IPS DF 6.9 (cell line): ENCODE measurements around the gene GALNTL6.
A peak's percentile ranks its signal among the peaks of the same experiment; 100 is the strongest.

Source experiments
- DNase-seq: peaks from one replicate; pipeline ENCODE4 v3.0.0-alpha.2; 2013; ENCODE audit warnings: low read depth, low spot score
- H3K27ac ChIP-seq: one replicate; pipeline ENCODE4 v1.5.1; 2013; ENCODE audit warnings: low read length, control low read depth
- H3K27me3 ChIP-seq: 2 replicates; pipeline ENCODE4 v1.6.1; 2013; ENCODE audit warnings: mild to moderate bottlenecking, low read length; ENCODE audit not compliant: control insufficient read depth, insufficient read depth
- H3K36me3 ChIP-seq: 2 replicates; pipeline ENCODE4 v1.6.1; 2013; ENCODE audit warnings: low read length; ENCODE audit not compliant: control insufficient read depth, insufficient read depth
- H3K4me1 ChIP-seq: 2 replicates; pipeline ENCODE4 v1.6.1; 2013; ENCODE audit warnings: low read length; ENCODE audit not compliant: control insufficient read depth, insufficient read depth
- H3K4me3 ChIP-seq: 2 replicates; pipeline ENCODE4 v1.5.1; 2013; ENCODE audit warnings: mild to moderate bottlenecking, low read length
- H3K9me3 ChIP-seq: 2 replicates; pipeline ENCODE4 v1.6.1; 2013; ENCODE audit warnings: low read length, inconsistent platforms; ENCODE audit not compliant: control insufficient read depth, insufficient read depth
- WGBS: extraction: QIAGEN DNeasy Blood & Tissue Kit; methylation state at CpG from one replicate; pipeline ENCODE4 v1.1.7; 2013; ENCODE audit warnings: mixed read lengths, missing lambda C conversion rate; ENCODE audit not compliant: insufficient read length, insufficient coverage; 5-methylcytosine and 5-hydroxymethylcytosine counted together

Gene GALNTL6

DNA sequence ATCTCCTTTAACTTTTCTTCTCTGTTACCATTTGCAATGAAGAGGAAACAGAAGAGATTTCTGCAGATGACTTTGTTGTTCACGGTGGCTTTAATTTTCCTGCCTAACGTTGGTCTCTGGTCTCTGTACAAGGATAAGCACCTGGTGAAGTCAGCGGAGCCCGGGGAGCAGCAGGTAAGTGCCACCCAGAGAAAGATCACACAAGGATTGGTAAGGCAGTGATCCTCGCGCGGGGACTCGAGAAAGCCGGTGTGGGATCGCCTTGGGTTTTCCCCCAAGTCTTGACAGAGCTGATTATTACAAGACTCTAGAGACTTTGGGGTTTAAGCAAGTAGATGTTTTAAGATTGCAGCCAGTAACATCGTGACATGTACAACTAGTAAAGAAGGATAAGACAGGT lies 1.3 kb downstream of the GALNTL6 start:
- H3K9me3 ChIP-seq = no peaks in the 10 kb centered on the region
- H3K4me3 ChIP-seq = no peak overlapping the region
- DNase-seq = no peak
- WGBS = no CpG with 5 or more reads among the region's 11 CpGs
- peaks cover 2% of the 10 kb centered on the region; the same call in 1 of the 2 replicates for H3K4me1 ChIP-seq
- no peaks in the 10 kb centered on the region for H3K36me3 ChIP-seq
- H3K27me3 ChIP-seq = peaks cover 22% of the 10 kb centered on the region
- H3K27ac ChIP-seq = no peak overlapping the region

DNA sequence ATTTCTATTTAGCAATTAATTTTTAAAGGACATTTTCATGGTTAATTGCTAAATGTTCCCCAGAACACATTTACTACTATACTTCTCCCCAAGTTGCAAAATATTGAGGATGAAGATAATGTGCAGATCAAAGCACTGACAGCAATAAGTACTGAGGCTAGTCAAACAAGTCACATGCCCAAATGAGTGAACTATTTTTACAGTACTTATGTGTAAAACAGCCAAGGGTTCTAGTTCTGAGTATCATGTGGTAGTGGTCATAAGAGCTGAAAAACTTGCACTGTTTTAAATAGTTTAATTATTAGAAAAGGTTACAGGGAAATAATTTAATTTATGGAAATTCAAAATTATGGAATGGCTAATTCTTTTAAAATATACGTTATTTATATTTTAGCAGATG lies 3.8 kb downstream of the GALNTL6 start:
- Histone ChIP-seq H3K9me3 (no peaks in the 10 kb centered on the region), H3K4me1 (peaks cover 2% of the 10 kb centered on the region; the same call in 1 of the 2 replicates), H3K4me3 (no peak overlapping the region), H3K36me3 (no peaks in the 10 kb centered on the region), H3K27ac (no peak overlapping the region), H3K27me3 (peaks cover 22% of the 10 kb centered on the region)
- no CpG with 5 or more reads among the region's 1 CpG for WGBS
- no peak for DNase-seq

DNA sequence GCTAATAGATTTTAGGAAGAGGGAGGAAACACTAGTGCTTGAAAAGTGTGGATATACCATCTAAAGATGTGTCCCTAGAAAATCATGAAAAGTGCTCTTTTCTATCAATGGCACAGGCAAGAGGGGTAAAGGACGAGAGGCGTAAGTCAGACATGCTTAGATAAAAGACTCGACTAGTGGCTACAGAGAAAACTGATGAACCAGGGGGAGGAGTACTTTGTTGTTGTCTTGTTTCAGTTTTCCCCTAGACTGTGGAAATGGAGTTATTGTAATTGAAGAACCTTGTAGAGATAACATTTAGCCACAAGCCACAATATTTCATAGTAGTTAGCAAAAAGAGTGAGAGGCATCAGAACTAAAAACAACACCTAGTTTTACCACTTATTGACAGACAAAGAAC lies 21.4 kb downstream of the GALNTL6 start:
- no peak overlapping the region for H3K27ac ChIP-seq
- H3K4me1 ChIP-seq = no peaks in the 10 kb centered on the region
- no peaks in the 10 kb centered on the region for H3K9me3 ChIP-seq
- no peaks in the 10 kb centered on the region for H3K36me3 ChIP-seq
- no CpG with 5 or more reads among the region's 3 CpGs for WGBS
- no peak for DNase-seq
- no peaks in the 10 kb centered on the region for H3K27me3 ChIP-seq
- no peak overlapping the region for H3K4me3 ChIP-seq

DNA sequence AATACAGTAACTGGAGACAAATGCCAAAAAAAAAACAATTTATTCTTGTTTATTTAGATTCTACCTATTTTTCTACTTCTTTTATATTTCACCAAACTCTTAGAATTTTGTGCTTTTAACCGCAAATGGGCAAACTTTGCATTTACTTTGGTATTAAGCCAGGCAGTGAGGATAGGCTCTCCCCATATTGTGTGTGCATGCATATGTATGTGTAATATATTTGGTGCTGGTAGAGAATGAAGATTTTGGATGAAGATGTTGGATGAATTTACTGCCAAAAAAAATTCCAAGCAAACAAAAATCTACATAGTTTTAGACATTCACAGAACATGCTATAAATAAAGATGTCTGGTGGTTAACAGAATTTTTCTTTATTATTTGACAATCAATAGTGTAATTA lies 30.3 kb downstream of the GALNTL6 start:
- Histone ChIP-seq H3K9me3 (no peaks in the 10 kb centered on the region), H3K36me3 (no peaks in the 10 kb centered on the region), H3K27ac (no peak overlapping the region), H3K4me3 (no peak overlapping the region), H3K4me1 (no peaks in the 10 kb centered on the region), H3K27me3 (no peaks in the 10 kb centered on the region)
- DNase-seq = no peak
- WGBS = no CpG with 5 or more reads among the region's 1 CpG

DNA sequence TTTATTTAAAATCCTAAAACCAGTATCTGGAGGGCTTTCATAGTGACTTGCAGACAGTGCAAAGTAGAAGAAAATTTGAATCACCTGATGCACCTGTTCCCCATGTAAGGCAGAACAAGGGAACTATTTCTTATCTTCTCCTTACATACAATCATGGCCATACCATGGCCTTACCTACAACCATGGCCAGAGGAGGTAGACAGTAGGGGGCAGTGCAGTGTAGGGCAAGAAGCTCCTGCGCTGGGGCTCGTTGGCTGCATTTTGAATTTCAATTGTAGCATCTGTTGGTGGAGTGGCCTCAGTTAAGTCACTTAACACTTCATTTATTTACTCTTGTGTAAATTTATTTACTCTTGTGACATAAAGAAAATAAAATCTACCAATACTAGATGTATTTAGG lies 33.0 kb downstream of the GALNTL6 start:
- no peaks in the 10 kb centered on the region for H3K4me1 ChIP-seq
- WGBS = no CpG with 5 or more reads among the region's 2 CpGs
- no peak overlapping the region for H3K27ac ChIP-seq
- H3K36me3 ChIP-seq = no peaks in the 10 kb centered on the region
- H3K27me3 ChIP-seq = no peaks in the 10 kb centered on the region
- H3K4me3 ChIP-seq = no peak overlapping the region
- DNase-seq = peak; percentile 35
- no peaks in the 10 kb centered on the region for H3K9me3 ChIP-seq

DNA sequence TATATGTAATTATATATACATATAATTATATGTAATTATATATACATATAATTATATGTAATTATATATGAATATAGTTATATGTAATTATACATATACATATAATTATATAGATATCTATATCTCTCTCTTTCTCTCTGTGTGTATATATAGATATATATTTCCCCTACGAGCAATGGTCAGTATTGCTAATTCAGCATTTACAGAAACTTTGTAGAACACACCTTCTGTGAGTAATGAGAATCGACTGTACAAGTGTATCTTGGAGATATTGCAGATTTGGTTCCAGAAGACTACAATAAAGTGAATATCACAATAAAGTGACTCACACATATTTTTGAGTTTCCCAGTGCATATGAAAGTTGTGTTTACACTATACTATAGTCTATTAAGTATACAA lies 33.7 kb downstream of the GALNTL6 start:
- H3K4me3 ChIP-seq = no peak overlapping the region
- H3K36me3 ChIP-seq = no peaks in the 10 kb centered on the region
- no peak overlapping the region for H3K27ac ChIP-seq
- no peaks in the 10 kb centered on the region for H3K4me1 ChIP-seq
- no peaks in the 10 kb centered on the region for H3K9me3 ChIP-seq
- H3K27me3 ChIP-seq = no peaks in the 10 kb centered on the region
- no peak for DNase-seq
- WGBS = no CpG with 5 or more reads among the region's 2 CpGs

DNA sequence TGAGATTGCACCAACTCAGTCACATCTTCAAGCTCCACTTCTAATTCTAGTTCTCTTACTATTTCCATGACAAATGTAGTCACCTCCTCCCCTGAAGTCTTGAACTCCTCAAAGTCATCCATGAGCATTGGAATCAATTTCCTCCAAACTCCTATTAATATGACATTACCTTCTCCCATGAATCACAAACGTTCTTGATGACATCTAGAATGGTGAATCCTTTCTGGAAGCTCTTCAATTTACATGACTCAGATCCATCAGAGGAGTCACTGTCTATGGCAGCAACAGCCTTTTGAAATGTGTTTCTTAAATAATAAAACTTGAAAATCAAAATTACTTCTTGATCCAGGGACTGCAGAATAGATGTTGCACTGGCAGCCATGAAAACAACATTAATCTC lies 34.5 kb downstream of the GALNTL6 start:
- no CpG with 5 or more reads among the region's 1 CpG for WGBS
- no peaks in the 10 kb centered on the region for H3K36me3 ChIP-seq
- H3K9me3 ChIP-seq = no peaks in the 10 kb centered on the region
- no peak overlapping the region for H3K27ac ChIP-seq
- no peak overlapping the region for H3K4me3 ChIP-seq
- DNase-seq = no peak
- H3K27me3 ChIP-seq = no peaks in the 10 kb centered on the region
- no peaks in the 10 kb centered on the region for H3K4me1 ChIP-seq

DNA sequence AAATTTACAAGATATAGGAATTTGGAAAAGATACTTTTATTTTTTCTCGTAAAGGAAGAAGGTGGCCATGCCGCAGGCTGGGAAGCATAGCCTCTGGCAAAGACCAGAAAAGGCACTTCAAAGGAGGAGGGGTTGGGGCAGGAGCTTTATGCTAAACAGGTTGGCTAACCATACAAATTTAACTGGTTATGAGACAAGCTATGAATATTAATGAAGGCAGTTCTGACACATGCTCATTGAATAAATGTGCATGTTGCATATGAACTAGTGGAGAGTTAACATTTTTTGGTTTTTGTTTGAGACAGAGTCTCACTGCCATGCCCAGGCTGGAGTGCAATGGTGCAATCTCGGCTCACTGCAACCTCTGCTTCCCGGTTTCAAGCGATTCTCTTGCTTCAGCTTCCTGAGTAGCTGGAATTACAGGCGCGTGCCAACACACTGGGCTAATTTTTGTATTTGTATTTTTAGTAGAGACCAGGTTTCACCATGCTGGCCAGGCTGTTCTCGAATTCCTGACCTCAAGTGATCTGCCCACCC lies 36.5 kb downstream of the GALNTL6 start:
- Histone ChIP-seq H3K36me3 (no peaks in the 10 kb centered on the region), H3K4me3 (no peak overlapping the region), H3K27me3 (no peaks in the 10 kb centered on the region), H3K4me1 (no peaks in the 10 kb centered on the region), H3K27ac (no peak overlapping the region), H3K9me3 (no peaks in the 10 kb centered on the region)
- DNase-seq = no peak
- no CpG with 5 or more reads among the region's 8 CpGs for WGBS

DNA sequence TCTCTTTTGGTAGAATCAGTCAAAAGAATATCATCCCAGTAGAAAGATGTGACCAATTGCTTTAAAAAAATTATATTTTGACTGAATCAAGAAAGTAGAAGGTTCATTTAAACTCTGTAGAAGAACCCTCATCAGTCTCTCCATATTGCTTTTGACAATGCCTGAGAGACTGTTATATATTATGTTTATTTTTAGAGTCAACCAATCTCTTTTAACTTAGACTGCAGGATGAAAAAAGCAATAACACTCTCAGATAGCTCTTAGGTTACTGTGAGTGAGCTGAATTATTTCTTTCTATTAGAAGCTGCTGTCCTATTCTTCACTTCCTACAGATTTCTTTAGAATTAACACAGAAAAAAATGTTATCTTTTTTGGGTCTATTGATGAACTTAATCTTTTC lies 38.1 kb downstream of the GALNTL6 start:
- Histone ChIP-seq H3K27me3 (no peaks in the 10 kb centered on the region), H3K4me3 (no peak overlapping the region), H3K4me1 (no peaks in the 10 kb centered on the region), H3K9me3 (no peaks in the 10 kb centered on the region), H3K27ac (no peak overlapping the region), H3K36me3 (no peaks in the 10 kb centered on the region)
- no peak for DNase-seq

DNA sequence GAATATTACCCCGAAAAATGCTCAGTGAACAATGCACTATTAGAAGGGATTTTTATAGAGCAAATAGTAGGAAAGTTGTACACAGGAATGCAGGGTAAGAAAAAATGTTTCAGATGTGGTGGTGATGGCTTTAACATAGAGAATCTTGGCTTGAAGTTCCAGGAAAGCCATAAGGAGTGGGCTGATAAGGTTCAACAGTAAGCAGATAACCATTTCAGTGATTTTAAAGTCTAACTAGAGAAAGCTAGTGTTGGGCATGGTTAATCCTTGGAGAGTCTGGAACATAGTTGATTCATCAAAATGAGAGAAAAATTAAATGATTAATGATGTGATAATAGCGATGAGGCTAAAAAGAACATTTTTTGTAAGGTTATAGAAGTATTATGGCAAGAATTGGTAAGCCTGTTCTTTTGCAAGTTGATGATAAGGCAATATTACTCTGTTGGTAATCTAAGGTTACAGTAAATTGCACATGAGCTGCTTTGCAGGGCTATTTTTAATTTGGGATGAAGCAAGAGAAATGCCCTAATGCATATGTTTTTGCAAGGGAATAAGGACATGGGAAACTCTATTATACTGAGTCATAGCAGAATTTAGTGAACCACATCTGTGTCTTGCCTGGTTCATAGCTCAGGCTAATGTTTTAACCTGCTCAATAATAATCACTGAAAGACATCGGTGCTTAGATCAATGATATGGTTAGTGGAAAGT lies 44.3 kb downstream of the GALNTL6 start:
- WGBS = 100% methylated on average over 1 of the region's 3 CpGs
- no peak overlapping the region for H3K4me3 ChIP-seq
- H3K4me1 ChIP-seq = no peaks in the 10 kb centered on the region
- H3K27ac ChIP-seq = no peak overlapping the region
- DNase-seq = no peak
- no peaks in the 10 kb centered on the region for H3K36me3 ChIP-seq
- H3K9me3 ChIP-seq = no peaks in the 10 kb centered on the region
- H3K27me3 ChIP-seq = no peaks in the 10 kb centered on the region

DNA sequence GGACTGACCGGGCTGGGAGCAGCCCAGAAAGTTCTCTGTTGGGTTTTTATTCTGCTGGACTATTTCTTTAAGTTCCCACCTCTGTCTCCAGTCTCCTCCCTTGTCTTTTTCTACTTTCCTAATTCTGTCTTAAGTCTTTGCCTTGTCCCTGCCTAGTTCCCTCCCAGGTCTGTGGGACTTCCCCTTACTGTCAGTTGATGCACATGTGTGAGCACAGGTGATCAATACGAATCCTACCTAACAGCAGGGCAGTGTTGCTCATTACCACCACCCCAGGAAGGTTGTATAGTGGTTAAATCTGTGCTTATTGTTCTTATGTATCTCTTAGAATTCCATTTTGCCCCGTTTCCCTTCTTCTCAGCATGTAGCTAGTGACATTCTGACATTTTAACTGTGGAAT lies 62.1 kb downstream of the GALNTL6 start:
- Histone ChIP-seq H3K27ac (no peak overlapping the region), H3K9me3 (no peaks in the 10 kb centered on the region; the same call in 1 of the 2 replicates), H3K36me3 (no peaks in the 10 kb centered on the region), H3K27me3 (no peaks in the 10 kb centered on the region), H3K4me3 (no peak overlapping the region), H3K4me1 (no peaks in the 10 kb centered on the region)
- DNase-seq = peak; percentile 2
- no CpG with 5 or more reads among the region's 3 CpGs for WGBS
